K562 (cell line): ENCODE results near the gene TALDO1. TPM values are rescaled to one million over a fixed set of nuclear protein-coding genes. Genes with fewer than 3 reads are reported as not detected.
A peak's percentile ranks its signal among the peaks of the same experiment; 100 is the strongest.

Experiments used
- ATAC-seq: fragments of 200-7000 bp; cut with Tn5 transposase; 3 replicates; pipeline ENCODE4 v1.9.1; 2020; ENCODE audit warnings: moderate library complexity
- BruUV-seq: library from RNA; stranded (reverse); fragments of 400-500 nt; replicated peaks from 2 replicates; lab custom pipeline; 2021; lab: Mats Ljungman, UMichigan
- CTCF ChIA-PET: fragments of 300-600 bp; formaldehyde crosslinking; extraction: SDS; loops from one replicate; lab custom pipeline; 2021; ENCODE audit warnings: low intra/inter-chr PET ratio; lab: Yijun Ruan, JAX
- POLR2A ChIA-PET: fragments of 300-600, 350-650 bp; sonication (Branson Sonifier 250); formaldehyde crosslinking; extraction: SDS; loops from one replicate; lab custom pipeline; 2021; ENCODE audit warnings: antibody characterized with exemption, inconsistent platforms; lab: Yijun Ruan, JAX
- DNase-seq, 4 experiments: peaks; one replicate each; pipeline versions ENCODE4 v3.0.0 to v3.0.0-alpha.2; 2011 to 2018; ENCODE audit warnings: low spot score in 3 of 4, mixed read lengths in 3 of 4; ENCODE audit errors: extremely low read depth in 1 of 4
- FAIRE-seq: peaks from 2 replicates; lab custom pipeline; 2011; peaks lifted over from hg19 to GRCh38; lab: Jason Lieb, UNC
- H2AFZ ChIP-seq: 2 replicates; pipeline ENCODE4 v1.6.0; 2011; ENCODE audit warnings: low read depth, low read length, control low read depth, inconsistent platforms
- H3K27ac ChIP-seq: fragments of 200-600 bp; 3 replicates; pipeline ENCODE4 v1.8.0; 2011; ENCODE audit warnings: low read depth, mild to moderate bottlenecking, control low read depth, inconsistent platforms, low read length, moderate library complexity, mixed read lengths; ENCODE audit errors: extremely low read depth
- H3K27me3 ChIP-seq, 2 experiments: fragments of 300-600 bp in 1 of 2; 2 replicates in 1 of 2; 3 replicates in 1 of 2; pipeline versions ENCODE4 v1.6.0 to v1.8.0; 2011; ENCODE audit warnings: inconsistent platforms in 2 of 2, low read length in 2 of 2, mild to moderate bottlenecking in 1 of 2, mixed read lengths in 1 of 2, moderate library complexity in 1 of 2; ENCODE audit not compliant: control insufficient read depth in 2 of 2, insufficient read depth in 2 of 2
- H3K36me3 ChIP-seq: fragments of 300-600 bp; 3 replicates; pipeline ENCODE4 v1.8.0; 2011; ENCODE audit warnings: mild to moderate bottlenecking, low read length, inconsistent platforms; ENCODE audit not compliant: control insufficient read depth, insufficient read depth
- H3K4me1 ChIP-seq, 2 experiments: fragments of 200-600 bp in 1 of 2; replicated peaks in 1 of 2; 2 replicates in 1 of 2; 3 replicates in 1 of 2; pipeline versions ENCODE4 v1.5.1 to v1.8.0; 2011; ENCODE audit warnings: inconsistent platforms in 2 of 2, low read length in 2 of 2, mild to moderate bottlenecking in 1 of 2, mixed read lengths in 1 of 2, moderate library complexity in 1 of 2; ENCODE audit not compliant: control insufficient read depth in 2 of 2, insufficient read depth in 2 of 2
- H3K4me2 ChIP-seq: 2 replicates; pipeline ENCODE4 v1.6.1; 2011; ENCODE audit warnings: low read length, control low read depth, inconsistent platforms, mixed read lengths; ENCODE audit not compliant: insufficient read depth
- H3K4me3 ChIP-seq: fragments of 200-600 bp; sonication (generic), shearing (Covaris generic); 2 replicates; pipeline ENCODE4 v1.5.1; 2016; ENCODE audit warnings: control low read depth, inconsistent platforms
- H3K79me2 ChIP-seq: fragments of 200-600 bp; 3 replicates; pipeline ENCODE4 v1.8.0; 2011; ENCODE audit warnings: low read length, inconsistent platforms; ENCODE audit not compliant: control insufficient read depth, insufficient read depth
- H3K9ac ChIP-seq, 2 experiments: 2 replicates each; pipeline versions ENCODE4 v1.6.0 to v1.6.1; 2011; ENCODE audit warnings: low read depth in 2 of 2, low read length in 2 of 2, control low read depth in 1 of 2, inconsistent platforms in 1 of 2, mild to moderate bottlenecking in 1 of 2, mixed read lengths in 1 of 2; ENCODE audit not compliant: insufficient read depth in 1 of 2
- H3K9me1 ChIP-seq: one replicate; pipeline ENCODE4 v1.6.0; 2011; ENCODE audit warnings: inconsistent platforms, mild to moderate bottlenecking, low read length, moderate library complexity; ENCODE audit not compliant: control insufficient read depth, insufficient read depth
- H3K9me3 ChIP-seq: replicated peaks from 2 replicates; pipeline ENCODE4 v1.5.1; 2011; ENCODE audit warnings: low read depth, low read length, inconsistent platforms; ENCODE audit not compliant: control insufficient read depth, insufficient read depth
- H4K20me1 ChIP-seq: replicated peaks from 2 replicates; pipeline ENCODE4 v1.6.1; 2011; ENCODE audit warnings: low read length, inconsistent platforms, mixed read lengths; ENCODE audit not compliant: control insufficient read depth, insufficient read depth
- CCNT2 ChIP-seq: IDR thresholded peaks from 2 replicates; pipeline ENCODE4 v1.6.1; 2011; ENCODE audit warnings: borderline replicate concordance, low read depth, mild to moderate bottlenecking, moderate library complexity, mixed read lengths, low read length; ENCODE audit not compliant: insufficient read length; ENCODE audit errors: extremely low read depth
- EGR1 ChIP-seq: fragments of 450-650 bp; conservative IDR thresholded peaks from 2 replicates; pipeline ENCODE4 v1.6.1; 2017; ENCODE audit warnings: mild to moderate bottlenecking
- EWSR1 ChIP-seq: fragments of 450-650 bp; IDR thresholded peaks from 2 replicates; pipeline ENCODE4 v1.6.1; 2018; ENCODE audit warnings: borderline replicate concordance, mild to moderate bottlenecking, low read depth, moderate library complexity; ENCODE audit not compliant: partially characterized antibody
- FOXJ3 ChIP-seq: sonication (generic); formaldehyde crosslinking; IDR thresholded peaks from 2 replicates; pipeline ENCODE4 v1.4.0; 2020; ENCODE audit warnings: mild to moderate bottlenecking, missing genetic modification reagents
- HDAC6 ChIP-seq: IDR thresholded peaks from 2 replicates; pipeline ENCODE4 v1.6.1; 2012; ENCODE audit warnings: low read depth, mild to moderate bottlenecking, control low read depth, inconsistent platforms, low read length, moderate library complexity
- HDAC8 ChIP-seq: fragments of 450-650 bp; IDR thresholded peaks from 2 replicates; pipeline ENCODE4 v1.6.1; 2016; ENCODE audit warnings: mild to moderate bottlenecking, missing genetic modification characterization, moderate library complexity, missing compliant biosample characterization
- MAFF ChIP-seq: IDR thresholded peaks from 2 replicates; pipeline ENCODE4 v1.6.1; 2012; ENCODE audit warnings: low read length, improper control_type of control experiment
- MAFG ChIP-seq: fragments of 450-650 bp; conservative IDR thresholded peaks from 2 replicates; pipeline ENCODE4 v1.6.1; 2016; ENCODE audit warnings: missing genetic modification characterization, missing compliant biosample characterization
- MEF2A ChIP-seq: IDR thresholded peaks from 2 replicates; pipeline ENCODE4 v1.6.1; 2011; ENCODE audit warnings: low read depth, mild to moderate bottlenecking, low read length, moderate library complexity; ENCODE audit not compliant: control insufficient read depth
- SETDB1 ChIP-seq: IDR thresholded peaks from one replicate; pipeline ENCODE4 v1.6.1; 2012; ENCODE audit warnings: low read length, control low read depth, inconsistent platforms
- SRSF7 ChIP-seq: fragments of 200-400 bp; formaldehyde crosslinking; optimal IDR thresholded peaks from 2 replicates; pipeline ENCODE3; 2017; ENCODE audit warnings: mild to moderate bottlenecking, low read depth, low read length
- SRSF9 ChIP-seq: fragments of 200-400 bp; formaldehyde crosslinking; IDR thresholded peaks from 2 replicates; pipeline ENCODE4 v1.6.1; 2017; ENCODE audit warnings: low read depth, low read length, borderline replicate concordance
- ZNF668 ChIP-seq: fragments of 250-450 bp; sonication (Bioruptor Pico); IDR thresholded peaks from 2 replicates; pipeline ENCODE4 v1.8.0; 2022; ENCODE audit warnings: mild to moderate bottlenecking, inconsistent platforms
- WGBS: fragments of 100-300 bp; shearing (Covaris generic); methylation state at CpG from one replicate; pipeline ENCODE4 v1.1.6; 2016; ENCODE audit warnings: low coverage, mixed read lengths; ENCODE audit not compliant: insufficient coverage; ENCODE audit errors: missing lambda C conversion rate; 5-methylcytosine and 5-hydroxymethylcytosine counted together
- in situ Hi-C: fragments of 300-500 bp; cut with MboI; formaldehyde crosslinking; loops from 4 replicates; pipeline ENCODE4 v1.15.0; 2018; ENCODE audit warnings: inconsistent platforms, mixed read lengths
- intact Hi-C: fragments of 100-400 bp; cut with micrococcal nuclease; formaldehyde crosslinking; loops from 2 replicates; pipeline ENCODE4 v1.14.2; 2022
- polyA plus RNA-seq, 8 experiments: library from polyadenylated mRNA; depleted of rRNA in 4 of 8; stranded (reverse) in 5 of 8; unstranded in 3 of 8; fragments of >200 nt; fragmentation: Nextera tagmentation in 2 of 8; fragmentation: Illumina TruSeq in 1 of 8; extraction: Ambion mirVana in 2 of 8; extraction: Trizol in 1 of 8; gene quantifications; 2 replicates each; pipeline versions ENCODE4 v1.2.1 to v1.2.3, GENCODE V29; 2011 to 2014; ENCODE audit warnings: inconsistent platforms in 1 of 8, missing spikeins in 1 of 8
- total RNA-seq, 7 experiments: library from RNA; depleted of rRNA in 6 of 7; stranded (reverse); fragments of >200 nt in 6 of 7; fragmentation: Illumina TruSeq in 2 of 7; extraction: Trizol in 2 of 7; gene quantifications; 2 replicates each; pipeline versions ENCODE4 v1.2.1 to v1.2.3, GENCODE V29; 2011 to 2021; ENCODE audit warnings: low replicate concordance in 1 of 7
- TF ChIP-seq, protein P1 (sequence below): sonication (generic); formaldehyde crosslinking; IDR thresholded peaks from 2 replicates; pipeline ENCODE4 v1.8.0; 2022; ENCODE audit warnings: mild to moderate bottlenecking, missing genetic modification reagents
- TF ChIP-seq, protein P2 (sequence below): fragments of 450-650 bp; IDR thresholded peaks from 2 replicates; pipeline ENCODE4 v1.6.1; 2017; ENCODE audit warnings: antibody characterized with exemption, mild to moderate bottlenecking

The TALDO1 gene
- total and polyA plus RNA-seq, 9 of the 15 experiments (the other 6 are each of a cell fraction or from before 2014, with no cell fraction given): 260 to 541 (median 441) TPM

GRCh38 chr11:746289-747157 is 741 bp upstream of the TALDO1 start (continued):
- TF ChIP-seq SRSF7 (no peak), MAFG (tag) (peak; percentile 64), HDAC6 (no peak), EGR1 (peak; percentile 12; the same call in 1 of the 2 replicates), CCNT2 (no peak), FOXJ3 (CRISPR knock-in tag) (no peak), MAFF (peak; percentile 61; the same call in 1 of the 2 replicates)
- TF ChIP-seq, protein P1, sequence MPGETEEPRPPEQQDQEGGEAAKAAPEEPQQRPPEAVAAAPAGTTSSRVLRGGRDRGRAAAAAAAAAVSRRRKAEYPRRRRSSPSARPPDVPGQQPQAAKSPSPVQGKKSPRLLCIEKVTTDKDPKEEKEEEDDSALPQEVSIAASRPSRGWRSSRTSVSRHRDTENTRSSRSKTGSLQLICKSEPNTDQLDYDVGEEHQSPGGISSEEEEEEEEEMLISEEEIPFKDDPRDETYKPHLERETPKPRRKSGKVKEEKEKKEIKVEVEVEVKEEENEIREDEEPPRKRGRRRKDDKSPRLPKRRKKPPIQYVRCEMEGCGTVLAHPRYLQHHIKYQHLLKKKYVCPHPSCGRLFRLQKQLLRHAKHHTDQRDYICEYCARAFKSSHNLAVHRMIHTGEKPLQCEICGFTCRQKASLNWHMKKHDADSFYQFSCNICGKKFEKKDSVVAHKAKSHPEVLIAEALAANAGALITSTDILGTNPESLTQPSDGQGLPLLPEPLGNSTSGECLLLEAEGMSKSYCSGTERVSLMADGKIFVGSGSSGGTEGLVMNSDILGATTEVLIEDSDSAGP (CRISPR knock-in tag): no peak

- Histone ChIP-seq H4K20me1 (peaks cover 24% of the 10 kb centered on the region), H3K9me1 (no peaks in the 10 kb centered on the region), H2AFZ (no peak overlapping the region), H3K9me3 (no peaks in the 10 kb centered on the region), H3K27me3 (no peaks in the 10 kb centered on the region), H3K4me1 (peaks cover 27 to 54% of the 10 kb centered on the region in 2 experiments), H3K27ac (peak overlapping the region; percentile 99), H3K4me3 (peak overlapping the region; percentile 100), H3K9ac (peak overlapping the region; percentile 95 to 100), H3K79me2 (peaks cover 57% of the 10 kb centered on the region), H3K36me3 (peaks cover 41% of the 10 kb centered on the region), H3K4me2 (peak overlapping the region; percentile 94)
- DNase-seq: peak in 2 of 4 experiments; percentile 23 to 55
- ChIA-PET CTCF (interaction anchor here (1.8 kb wide), 1 partner anchor 20 kb away, joined by 3 read pairs; no protein-coding TSS in a partner anchor), POLR2A (interaction anchor here (0.6 to 7.4 kb wide), 14 partner anchors 10 to 193 kb away, joined by 3 to 88 read pairs (median 4); partner anchors contain the start of genes DEAF1 and TMEM80)
- whole genome bisulfite sequencing: 1% methylated on average over 18 of the region's 18 CpGs
- BruUV-seq: no TSS peak
- peak; percentile 37 for ATAC-seq
- in situ Hi-C loops (no loop called here), intact Hi-C loops (no loop called here)
- FAIRE-seq: peak; percentile 40
- no peak for TF ChIP-seq MEF2A
- no peak for TF ChIP-seq EWSR1
- no peak for TF ChIP-seq SRSF9
- TF ChIP-seq HDAC8: peak; percentile 65
- TF ChIP-seq, protein P2, sequence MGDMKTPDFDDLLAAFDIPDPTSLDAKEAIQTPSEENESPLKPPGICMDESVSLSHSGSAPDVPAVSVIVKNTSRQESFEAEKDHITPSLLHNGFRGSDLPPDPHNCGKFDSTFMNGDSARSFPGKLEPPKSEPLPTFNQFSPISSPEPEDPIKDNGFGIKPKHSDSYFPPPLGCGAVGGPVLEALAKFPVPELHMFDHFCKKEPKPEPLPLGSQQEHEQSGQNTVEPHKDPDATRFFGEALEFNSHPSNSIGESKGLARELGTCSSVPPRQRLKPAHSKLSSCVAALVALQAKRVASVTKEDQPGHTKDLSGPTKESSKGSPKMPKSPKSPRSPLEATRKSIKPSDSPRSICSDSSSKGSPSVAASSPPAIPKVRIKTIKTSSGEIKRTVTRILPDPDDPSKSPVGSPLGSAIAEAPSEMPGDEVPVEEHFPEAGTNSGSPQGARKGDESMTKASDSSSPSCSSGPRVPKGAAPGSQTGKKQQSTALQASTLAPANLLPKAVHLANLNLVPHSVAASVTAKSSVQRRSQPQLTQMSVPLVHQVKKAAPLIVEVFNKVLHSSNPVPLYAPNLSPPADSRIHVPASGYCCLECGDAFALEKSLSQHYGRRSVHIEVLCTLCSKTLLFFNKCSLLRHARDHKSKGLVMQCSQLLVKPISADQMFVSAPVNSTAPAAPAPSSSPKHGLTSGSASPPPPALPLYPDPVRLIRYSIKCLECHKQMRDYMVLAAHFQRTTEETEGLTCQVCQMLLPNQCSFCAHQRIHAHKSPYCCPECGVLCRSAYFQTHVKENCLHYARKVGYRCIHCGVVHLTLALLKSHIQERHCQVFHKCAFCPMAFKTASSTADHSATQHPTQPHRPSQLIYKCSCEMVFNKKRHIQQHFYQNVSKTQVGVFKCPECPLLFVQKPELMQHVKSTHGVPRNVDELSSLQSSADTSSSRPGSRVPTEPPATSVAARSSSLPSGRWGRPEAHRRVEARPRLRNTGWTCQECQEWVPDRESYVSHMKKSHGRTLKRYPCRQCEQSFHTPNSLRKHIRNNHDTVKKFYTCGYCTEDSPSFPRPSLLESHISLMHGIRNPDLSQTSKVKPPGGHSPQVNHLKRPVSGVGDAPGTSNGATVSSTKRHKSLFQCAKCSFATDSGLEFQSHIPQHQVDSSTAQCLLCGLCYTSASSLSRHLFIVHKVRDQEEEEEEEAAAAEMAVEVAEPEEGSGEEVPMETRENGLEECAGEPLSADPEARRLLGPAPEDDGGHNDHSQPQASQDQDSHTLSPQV: peak; percentile 66; the same call in 1 of the 2 replicates
- no peak for TF ChIP-seq ZNF668 (CRISPR knock-in tag)
- TF ChIP-seq SETDB1: no peak
Measured at GRCh38 chr11:748007-748359, 719 bp downstream of the TALDO1 start.
